Measurements from ENCODE around the gene RARB. TPM values are rescaled to one million over a fixed set of nuclear protein-coding genes. Genes with fewer than 3 reads are reported as not detected.

Gene RARB
- total and polyA plus RNA-seq, 2 donors (not counting 3 experiments of a cell fraction or from before 2014, with no cell fraction given), result 15.3 to 23.4 TPM

GRCh38 chr3:25503898-25504301 lies 75.8 kb downstream of the RARB start:
- H4K20me1 ChIP-seq (replicated peaks; ENCODE audit: control insufficient read depth, extremely low read depth, insufficient read depth, low read length), result no peaks in the 10 kb centered on the region
- no peak overlapping the region for H3K9ac ChIP-seq (replicated peaks; ENCODE audit: extremely low read depth, insufficient read depth, low read length)
- no peak overlapping the region for H3K4me2 ChIP-seq (ENCODE audit: insufficient read depth, low read length)
- DNase-seq (ENCODE audit: low read depth, low spot score) (peak; percentile 50), FAIRE-seq (no peak)
- intact Hi-C loops (cut with micrococcal nuclease) (no loop called here), dilution Hi-C loops (cut with MboI; ENCODE audit: extremely low pct_ligation_motif_present, low sequenced_read_pairs) (no loop called here)
- no peaks in the 10 kb centered on the region for H3K9me1 ChIP-seq (replicated peaks; ENCODE audit: control insufficient read depth, extremely low read depth, insufficient read depth, low read length)
- CTCF ChIA-PET, result no interaction called here
- H3K27me3 ChIP-seq (ENCODE audit: control insufficient read depth in 2 of 2, insufficient read depth in 2 of 2, low read length in 2 of 2), result no peaks in the 10 kb centered on the region
- BruUV-seq (replicated peaks), result no TSS peak
- no peak for TF ChIP-seq POLR2AphosphoS5 (IDR thresholded peaks at IDR 0.05; ENCODE audit: insufficient read depth, low read depth, low read length)
- no peak for TF ChIP-seq GATA2 (IDR thresholded peaks at IDR 0.05; ENCODE audit: insufficient read depth, insufficient read length, low read depth, low read length)
- TF ChIP-seq MYC (IDR thresholded peaks at IDR 0.05; ENCODE audit: low read depth, low read length), result no peak
- no peak for TF ChIP-seq JUN (IDR thresholded peaks at IDR 0.05; ENCODE audit: borderline replicate concordance, insufficient read depth, insufficient read length, low read depth)
- TF ChIP-seq, protein P1, sequence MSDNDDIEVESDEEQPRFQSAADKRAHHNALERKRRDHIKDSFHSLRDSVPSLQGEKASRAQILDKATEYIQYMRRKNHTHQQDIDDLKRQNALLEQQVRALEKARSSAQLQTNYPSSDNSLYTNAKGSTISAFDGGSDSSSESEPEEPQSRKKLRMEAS (IDR thresholded peaks at IDR 0.05; ENCODE audit: insufficient read depth, insufficient read length), result no peak
- TF ChIP-seq FOS (IDR thresholded peaks at IDR 0.05; ENCODE audit: borderline replicate concordance, insufficient read depth, low read length), result no peak
- no peak for TF ChIP-seq EZH2 (IDR thresholded peaks at IDR 0.05; ENCODE audit: borderline replicate concordance, low read depth, low read length, severe bottlenecking)
- no peak for TF ChIP-seq POLR2A (IDR thresholded peaks at IDR 0.05; ENCODE audit: low read depth, low read length)
- no peak for TF ChIP-seq CTCF (IDR thresholded peaks at IDR 0.05; ENCODE audit: extremely low read depth in 1 of 2, insufficient read depth in 1 of 2, low read depth in 1 of 2, low read length in 2 of 2)
- POLR2A ChIA-PET, result no interaction called here
- no peak overlapping the region for H2AFZ ChIP-seq (ENCODE audit: low read depth, low read length)
- H3K4me3 ChIP-seq (replicated peaks in 1 of 3; ENCODE audit: insufficient read depth in 1 of 3, low read depth in 1 of 3, low read length in 3 of 3), result no peak overlapping the region
- H3K36me3 ChIP-seq (ENCODE audit: control insufficient read depth in 2 of 2, extremely low read depth in 1 of 2, insufficient read depth in 2 of 2, low read length in 2 of 2), result peaks cover 0 to 6% of the 10 kb centered on the region in 2 experiments
- H3K79me2 ChIP-seq (ENCODE audit: control insufficient read depth, insufficient read depth, low read length), result peaks cover 6% of the 10 kb centered on the region
- no peak overlapping the region for H3K27ac ChIP-seq (ENCODE audit: insufficient read depth, low read depth, low read length)
- peaks cover 13% of the 10 kb centered on the region for H3K4me1 ChIP-seq (ENCODE audit: control insufficient read depth, extremely low read depth, insufficient read depth, low read length)
- no peaks in the 10 kb centered on the region for H3K9me3 ChIP-seq (replicated peaks; ENCODE audit: control insufficient read depth, insufficient read depth, low read length)
